HCT116 (cell line): Measurements from ENCODE around the gene STXBP5. TPM values are rescaled to one million over a fixed set of nuclear protein-coding genes. Genes with fewer than 3 reads are reported as not detected.

ENCODE experiments used
- ATAC-seq: fragments of 200-7000 bp; cut with Tn5 transposase; 2 replicates; pipeline ENCODE4 v1.9.1; 2020; ENCODE audit warnings: mild to moderate bottlenecking, moderate library complexity
- BruUV-seq: library from RNA; stranded (reverse); fragments of 400-500 nt; replicated peaks from 2 replicates; lab custom pipeline; 2021; lab: Mats Ljungman, UMichigan
- CTCF ChIA-PET: fragments of 300-600 bp; sonication (Branson Sonifier 250); formaldehyde crosslinking; loops from one replicate; lab custom pipeline; 2021; ENCODE audit warnings: antibody characterized with exemption; lab: Charles Lee
- POLR2A ChIA-PET: fragments of 300-600, 350-600 bp; sonication (Branson Sonifier 250); formaldehyde crosslinking; loops from one replicate; lab custom pipeline; 2021; ENCODE audit warnings: antibody characterized with exemption; lab: Charles Lee
- RAD21 ChIA-PET, 2 experiments: fragments of 300-600 bp; sonication (Branson Sonifier 250); formaldehyde crosslinking; loops; one replicate each; lab custom pipeline; 2023; ENCODE audit warnings: low total read pairs in 2 of 2; ENCODE audit not compliant: uncharacterized antibody in 2 of 2, unreplicated experiment in 2 of 2, low non-redundant PET in 1 of 2; lab: Charles Lee
- DNase-seq: peaks from one replicate; pipeline ENCODE4 v3.0.0-alpha.2; 2010; ENCODE audit warnings: low read depth, low spot score
- H2AFZ ChIP-seq: fragments of 200-600 bp; shearing (Covaris generic), sonication (generic); 2 replicates; pipeline ENCODE4 v1.6.1; 2017; ENCODE audit warnings: low read depth, mixed run types, mixed read lengths, antibody characterized with exemption, low read length; ENCODE audit not compliant: poor library complexity, severe bottlenecking
- H3K27ac ChIP-seq: 2 replicates; pipeline ENCODE4 v1.5.1; 2012; ENCODE audit warnings: low read depth, low read length
- H3K27me3 ChIP-seq: fragments of 200-600 bp; sonication (generic); 2 replicates; pipeline ENCODE4 v1.6.1; 2016; ENCODE audit warnings: mixed run types, low read length, mixed read lengths; ENCODE audit not compliant: insufficient read depth
- H3K36me3 ChIP-seq, 2 experiments: fragments of 200-500 bp in 1 of 2; fragments of 200-600 bp in 1 of 2; sonication (Bioruptor generic) in 1 of 2; sonication (generic) in 1 of 2; 2 replicates each; pipeline versions ENCODE4 v1.5.1 to v1.6.1; 2014 to 2016; ENCODE audit warnings: low read length in 2 of 2, inconsistent platforms in 1 of 2, mixed read lengths in 1 of 2, mixed run types in 1 of 2; ENCODE audit not compliant: insufficient read depth in 2 of 2, control insufficient read depth in 1 of 2
- H3K4me1 ChIP-seq, 2 experiments: fragments of 200-600 bp in 1 of 2; sonication (generic) in 1 of 2; 2 replicates each; pipeline versions ENCODE4 v1.5.1 to v1.6.1; 2012 to 2017; ENCODE audit warnings: low read length in 2 of 2, inconsistent platforms in 1 of 2, mild to moderate bottlenecking in 1 of 2, mixed read lengths in 1 of 2, mixed run types in 1 of 2, moderate library complexity in 1 of 2; ENCODE audit not compliant: insufficient read depth in 2 of 2, control insufficient read depth in 1 of 2
- H3K4me2 ChIP-seq: fragments of 200-600 bp; sonication (generic); 2 replicates; pipeline ENCODE4 v1.6.1; 2017; ENCODE audit warnings: mixed run types, low read length, mixed read lengths
- H3K4me3 ChIP-seq, 2 experiments: fragments of 200-600 bp in 1 of 2; sonication (generic) in 1 of 2; replicated peaks in 1 of 2; 2 replicates each; pipeline ENCODE4 v1.5.1; 2011 to 2016; ENCODE audit warnings: low read length in 2 of 2, control low read depth in 1 of 2, low read depth in 1 of 2, mild to moderate bottlenecking in 1 of 2, mixed read lengths in 1 of 2, mixed run types in 1 of 2
- H3K79me2 ChIP-seq: fragments of 200-600 bp; sonication (generic); 2 replicates; pipeline ENCODE4 v1.6.1; 2017; ENCODE audit warnings: mild to moderate bottlenecking, mixed run types, low read length, moderate library complexity, mixed read lengths; ENCODE audit not compliant: insufficient read depth
- H3K9ac ChIP-seq: fragments of 200-600 bp; sonication (generic); 2 replicates; pipeline ENCODE4 v1.6.1; 2016; ENCODE audit warnings: low read length, mixed read lengths
- H3K9me2 ChIP-seq: fragments of 200-600 bp; sonication (generic), shearing (Covaris generic); 2 replicates; pipeline ENCODE4 v1.6.1; 2017; ENCODE audit warnings: mixed run types, mild to moderate bottlenecking, moderate library complexity; ENCODE audit not compliant: insufficient read depth
- H3K9me3 ChIP-seq, 2 experiments: fragments of 200-500 bp in 1 of 2; fragments of 200-600 bp in 1 of 2; sonication (Bioruptor generic) in 1 of 2; sonication (generic) in 1 of 2; 2 replicates each; pipeline ENCODE4 v1.6.1; 2014 to 2017; ENCODE audit warnings: low read length in 2 of 2, mixed read lengths in 2 of 2, inconsistent platforms in 1 of 2, low read depth in 1 of 2, mild to moderate bottlenecking in 1 of 2, mixed run types in 1 of 2, moderate library complexity in 1 of 2; ENCODE audit not compliant: control insufficient read depth in 1 of 2, insufficient read depth in 1 of 2
- H4K20me1 ChIP-seq: fragments of 200-600 bp; sonication (generic), shearing (Covaris generic); 2 replicates; pipeline ENCODE4 v1.6.1; 2017; ENCODE audit warnings: mixed run types, mild to moderate bottlenecking, moderate library complexity; ENCODE audit not compliant: insufficient read depth
- CBX3 ChIP-seq: IDR thresholded peaks from 2 replicates; pipeline ENCODE4 v1.6.1; 2012; ENCODE audit warnings: low read depth
- CEBPB ChIP-seq: IDR thresholded peaks from 2 replicates; pipeline ENCODE4 v1.6.1; 2012; ENCODE audit warnings: low read depth
- CTCF ChIP-seq, 3 experiments: fragments of 200-600 bp in 1 of 3; sonication (generic) in 1 of 3; IDR thresholded peaks in 2 of 3; conservative IDR thresholded peaks in 1 of 3; 2 replicates each; pipeline ENCODE4 v1.5.1; 2012 to 2017; ENCODE audit warnings: low read depth in 2 of 3, low read length in 2 of 3, antibody characterized with exemption in 1 of 3, borderline replicate concordance in 1 of 3, control low read depth in 1 of 3, mild to moderate bottlenecking in 1 of 3, mixed read lengths in 1 of 3, mixed run types in 1 of 3, moderate library complexity in 1 of 3; ENCODE audit not compliant: insufficient read depth in 1 of 3
- EGR1 ChIP-seq: IDR thresholded peaks from 2 replicates; pipeline ENCODE4 v1.6.1; 2012; ENCODE audit warnings: low read depth
- ELF1 ChIP-seq: IDR thresholded peaks from 2 replicates; pipeline ENCODE4 v1.6.1; 2012; ENCODE audit warnings: low read depth, borderline replicate concordance
- EZH2phosphoT487 ChIP-seq: fragments of 200-600 bp; IDR thresholded peaks from 2 replicates; pipeline ENCODE4 v1.6.1; 2018; ENCODE audit warnings: antibody characterized with exemption, borderline replicate concordance
- FOSL1 ChIP-seq: IDR thresholded peaks from 2 replicates; pipeline ENCODE4 v1.6.1; 2012; ENCODE audit warnings: low read depth
- JUND ChIP-seq: IDR thresholded peaks from 2 replicates; pipeline ENCODE4 v1.6.1; 2012
- MAX ChIP-seq: IDR thresholded peaks from 2 replicates; pipeline ENCODE4 v1.6.1; 2012
- POLR2A ChIP-seq: IDR thresholded peaks from 2 replicates; pipeline ENCODE4 v1.7.0; 2011; ENCODE audit warnings: borderline replicate concordance; ENCODE audit not compliant: insufficient read depth, insufficient read length; ENCODE audit errors: extremely low read depth
- POLR2AphosphoS5 ChIP-seq: IDR thresholded peaks from 2 replicates; pipeline ENCODE4 v1.6.1; 2011; ENCODE audit warnings: mild to moderate bottlenecking, low read depth, low read length, moderate library complexity
- intact Hi-C: fragments of 100-400 bp; cut with micrococcal nuclease; formaldehyde crosslinking; loops from 2 replicates; pipeline ENCODE4 v1.10.0; 2022
- total RNA-seq: library from RNA; stranded (reverse); gene quantifications from one replicate; pipeline ENCODE4 v1.2.1, GENCODE V29; 2021; ENCODE audit not compliant: unreplicated experiment
- TF ChIP-seq, protein P1 (sequence below): IDR thresholded peaks from 2 replicates; pipeline ENCODE4 v1.6.1; 2011; ENCODE audit warnings: mild to moderate bottlenecking, low read length, moderate library complexity; ENCODE audit not compliant: insufficient replicate concordance; ENCODE audit errors: extremely low read depth

The STXBP5 gene
- total RNA-seq, 1 experiment from 2014 or later: 12.6 TPM

DNA sequence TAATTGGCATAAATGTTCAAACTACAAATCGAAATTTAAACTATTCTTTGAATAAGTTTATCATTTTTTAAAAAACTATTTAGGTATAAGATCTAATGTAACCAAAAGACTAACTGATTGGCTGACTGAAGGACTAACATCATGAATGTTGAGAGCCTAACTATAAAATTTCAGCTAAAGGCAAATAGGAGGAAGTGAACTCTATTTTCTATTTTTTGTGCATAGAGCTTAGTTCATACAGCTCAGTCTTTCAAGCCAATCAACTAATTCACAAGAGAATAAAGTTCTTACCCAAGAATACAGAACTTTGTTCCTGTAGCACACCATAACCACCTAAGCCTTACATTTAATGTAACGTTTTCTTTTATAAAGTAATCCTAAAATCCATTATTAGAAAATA, 46.3 kb upstream of the STXBP5 start:
- POLR2A ChIA-PET: no interaction called here
- intact Hi-C loops: no loop called here

DNA sequence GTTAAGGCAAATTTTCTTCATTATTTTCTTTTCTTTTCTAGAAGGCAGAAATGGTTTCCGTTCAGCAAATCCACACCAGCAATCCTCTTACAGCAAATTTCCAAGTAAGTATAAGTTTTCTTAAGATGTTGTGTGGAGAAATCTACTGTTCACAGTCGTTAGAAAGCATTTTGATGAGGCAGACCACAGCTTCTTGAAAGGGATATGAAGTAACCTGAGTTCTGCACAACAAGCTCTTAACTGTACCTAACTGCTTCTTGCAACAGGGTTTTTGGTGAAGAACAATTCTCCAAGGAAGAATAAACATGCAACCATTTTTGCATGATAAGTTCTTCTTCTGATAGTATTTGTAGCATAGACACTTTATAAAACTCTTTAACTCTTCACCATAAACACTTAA, 45.3 kb upstream of the STXBP5 start:
- ChIA-PET CTCF (no interaction called here), RAD21 (no interaction called here), POLR2A (no interaction called here)
- intact Hi-C loops: no loop called here
- no peak overlapping the region for H2AFZ ChIP-seq
- no peaks in the 10 kb centered on the region for H4K20me1 ChIP-seq
- no peak overlapping the region for H3K4me2 ChIP-seq
- no peaks in the 10 kb centered on the region for H3K79me2 ChIP-seq
- no peak overlapping the region for H3K9ac ChIP-seq
- no peaks in the 10 kb centered on the region for H3K9me3 ChIP-seq
- no peak for TF ChIP-seq POLR2AphosphoS5
- TF ChIP-seq CTCF (IDR thresholded peaks at IDR 0.05 in 2 of 3, conservative IDR thresholded peaks at IDR 0.05 in 1 of 3; ENCODE audit: borderline replicate concordance in 1 of 3, insufficient read depth in 1 of 3, low read depth in 2 of 3, low read length in 2 of 3): no peak
- TF ChIP-seq FOSL1: no peak
- TF ChIP-seq CEBPB: no peak
- no TSS peak for BruUV-seq
- no peak for DNase-seq
- no peak for ATAC-seq
- no peaks in the 10 kb centered on the region for H3K27me3 ChIP-seq
- no peaks in the 10 kb centered on the region for H3K36me3 ChIP-seq
- H3K4me1 ChIP-seq: 0 out of 4 replicates have a peak, but pooled peaks cover 0 to 4% of the 10 kb centered on the region in 2 experiments
- no peak overlapping the region for H3K27ac ChIP-seq
- no peaks in the 10 kb centered on the region for H3K9me2 ChIP-seq
- no peak overlapping the region for H3K4me3 ChIP-seq

More for the DNA sequence above, 46.3 kb upstream of the STXBP5 start:
- H3K9ac ChIP-seq: no peak overlapping the region
- BruUV-seq: no TSS peak
- CTCF ChIA-PET: no interaction called here
- no peak for ATAC-seq
- no peak for DNase-seq
- RAD21 ChIA-PET: no interaction called here
- H3K9me2 ChIP-seq: no peaks in the 10 kb centered on the region
- 0 out of 4 replicates have a peak, but pooled peaks cover 0 to 4% of the 10 kb centered on the region in 2 experiments for H3K4me1 ChIP-seq
- no peaks in the 10 kb centered on the region for H3K27me3 ChIP-seq
- no peaks in the 10 kb centered on the region for H4K20me1 ChIP-seq
- TF ChIP-seq FOSL1 (no peak), MAX (no peak), EGR1 (no peak), JUND (no peak), CBX3 (no peak), ELF1 (no peak), EZH2phosphoT487 (no peak), POLR2A (no peak)
- TF ChIP-seq, protein P1, sequence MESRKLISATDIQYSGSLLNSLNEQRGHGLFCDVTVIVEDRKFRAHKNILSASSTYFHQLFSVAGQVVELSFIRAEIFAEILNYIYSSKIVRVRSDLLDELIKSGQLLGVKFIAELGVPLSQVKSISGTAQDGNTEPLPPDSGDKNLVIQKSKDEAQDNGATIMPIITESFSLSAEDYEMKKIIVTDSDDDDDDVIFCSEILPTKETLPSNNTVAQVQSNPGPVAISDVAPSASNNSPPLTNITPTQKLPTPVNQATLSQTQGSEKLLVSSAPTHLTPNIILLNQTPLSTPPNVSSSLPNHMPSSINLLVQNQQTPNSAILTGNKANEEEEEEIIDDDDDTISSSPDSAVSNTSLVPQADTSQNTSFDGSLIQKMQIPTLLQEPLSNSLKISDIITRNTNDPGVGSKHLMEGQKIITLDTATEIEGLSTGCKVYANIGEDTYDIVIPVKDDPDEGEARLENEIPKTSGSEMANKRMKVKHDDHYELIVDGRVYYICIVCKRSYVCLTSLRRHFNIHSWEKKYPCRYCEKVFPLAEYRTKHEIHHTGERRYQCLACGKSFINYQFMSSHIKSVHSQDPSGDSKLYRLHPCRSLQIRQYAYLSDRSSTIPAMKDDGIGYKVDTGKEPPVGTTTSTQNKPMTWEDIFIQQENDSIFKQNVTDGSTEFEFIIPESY: no peak
- H3K4me3 ChIP-seq: no peak overlapping the region
- H3K79me2 ChIP-seq: no peaks in the 10 kb centered on the region
- H3K36me3 ChIP-seq: no peaks in the 10 kb centered on the region
- no peak overlapping the region for H3K27ac ChIP-seq
- H3K9me3 ChIP-seq: no peaks in the 10 kb centered on the region
- H3K4me2 ChIP-seq: no peak overlapping the region
- H2AFZ ChIP-seq: no peak overlapping the region
